ENCODE measurements around the gene THAP7. TPM values are rescaled to one million over a fixed set of nuclear protein-coding genes. Genes with fewer than 3 reads are reported as not detected.
A peak's percentile ranks its signal among the peaks of the same experiment; 100 is the strongest.

THAP7 gene
- total and polyA plus RNA-seq, 9 of the 15 experiments (the other 6 are each of a cell fraction or from before 2014, with no cell fraction given): 7.9 to 263 (median 84.1) TPM

- Histone ChIP-seq H3K36me3 (ENCODE audit: control insufficient read depth, insufficient read depth, low read length) (peaks cover 92% of the 10 kb centered on the region), H3K9me1 (ENCODE audit: control insufficient read depth, insufficient read depth, low read length) (peaks cover 13% of the 10 kb centered on the region), H3K9me3 (replicated peaks; ENCODE audit: control insufficient read depth, insufficient read depth, low read depth, low read length) (no peaks in the 10 kb centered on the region), H3K4me3 (no peak overlapping the region), H3K4me2 (ENCODE audit: insufficient read depth, low read length) (no peak overlapping the region), H3K4me1 (replicated peaks in 1 of 2; ENCODE audit: control insufficient read depth in 2 of 2, insufficient read depth in 2 of 2, low read length in 2 of 2) (peaks cover 0 to 60% of the 10 kb centered on the region in 2 experiments; a peak in 2 of 5 replicates), H2AFZ (ENCODE audit: low read depth, low read length) (no peak overlapping the region), H3K9ac (ENCODE audit: insufficient read depth in 1 of 2, low read depth in 2 of 2, low read length in 2 of 2) (peak overlapping the region in 1 of 2 experiments; percentile 57; a peak in 2 of 4 replicates), H4K20me1 (replicated peaks; ENCODE audit: control insufficient read depth, insufficient read depth, low read length) (peaks cover 14% of the 10 kb centered on the region; the same call in 1 of the 2 replicates), H3K27ac (ENCODE audit: extremely low read depth, low read depth, low read length) (no peak overlapping the region), H3K79me2 (ENCODE audit: control insufficient read depth, insufficient read depth, low read length) (no peaks in the 10 kb centered on the region), H3K27me3 (ENCODE audit: control insufficient read depth in 2 of 2, insufficient read depth in 2 of 2, low read length in 2 of 2) (no peaks in the 10 kb centered on the region)
- no TSS peak for BruUV-seq (replicated peaks)
- WGBS (ENCODE audit: insufficient coverage, low coverage, missing lambda C conversion rate): 77% methylated on average over 21 of the region's 21 CpGs
- CTCF ChIA-PET (ENCODE audit: low intra/inter-chr PET ratio): no interaction called here
- ATAC-seq: no peak
- FAIRE-seq: no peak
- intact Hi-C loops (cut with micrococcal nuclease) (no loop called here), in situ Hi-C loops (cut with MboI) (no loop called here)
- DNase-seq (ENCODE audit: extremely low read depth in 1 of 4, low spot score in 3 of 4): no peak
- POLR2A ChIA-PET: interaction anchor here (0.6 to 17.9 kb wide), 12 partner anchors 9 to 386 kb away, joined by 3 to 451 read pairs (median 4); partner anchors contain the start of genes AIFM3, LZTR1, P2RX6 and THAP7
- TF ChIP-seq CC2D1A (IDR thresholded peaks at IDR 0.05) (no peak), PHB (CRISPR knock-in tag; IDR thresholded peaks at IDR 0.05) (peak; percentile 75; the same call in 1 of the 2 replicates), STAT6 (CRISPR knock-in tag; IDR thresholded peaks at IDR 0.05) (no peak; the same call in 1 of the 2 replicates), ZNF512 (tag; IDR thresholded peaks at IDR 0.05) (no peak), ELF2 (CRISPR knock-in tag; IDR thresholded peaks at IDR 0.05) (0 out of 2 replicates have a peak, but pooled peaks have one; percentile 42), THAP12 (CRISPR knock-in tag; IDR thresholded peaks at IDR 0.05) (peak; percentile 6; the same call in 1 of the 2 replicates), ZBTB17 (CRISPR knock-in tag; IDR thresholded peaks at IDR 0.05) (0 out of 2 replicates have a peak, but pooled peaks have one; percentile 55), YY1 (IDR thresholded peaks at IDR 0.05; ENCODE audit: borderline replicate concordance in 1 of 3, control insufficient read depth in 1 of 3, extremely low read depth in 1 of 3, insufficient read depth in 3 of 3, insufficient read length in 1 of 3, insufficient replicate concordance in 2 of 3, low read depth in 1 of 3, low read length in 2 of 3) (peak in 1 of 3 experiments; percentile 7), SAP30 (IDR thresholded peaks at IDR 0.05; ENCODE audit: borderline replicate concordance, insufficient read depth, low read depth, low read length, poor library complexity, severe bottlenecking) (peak; percentile 9), HDAC6 (IDR thresholded peaks at IDR 0.05; ENCODE audit: low read depth, low read length) (0 out of 2 replicates have a peak, but pooled peaks have one; percentile 55)
Observed at GRCh38 chr22:20990184-20991180, 11.4 kb downstream of the THAP7 start.
